GM19043 (cell line): ENCODE data around the gene PRDM2.

Experiments used
- ATAC-seq: cut with Tn5 transposase; IDR thresholded peaks from one replicate; pipeline ENCODE4 v1.9.1; 2021; ENCODE audit warnings: low read depth; ENCODE audit not compliant: unreplicated experiment

PRDM2 gene

DNA sequence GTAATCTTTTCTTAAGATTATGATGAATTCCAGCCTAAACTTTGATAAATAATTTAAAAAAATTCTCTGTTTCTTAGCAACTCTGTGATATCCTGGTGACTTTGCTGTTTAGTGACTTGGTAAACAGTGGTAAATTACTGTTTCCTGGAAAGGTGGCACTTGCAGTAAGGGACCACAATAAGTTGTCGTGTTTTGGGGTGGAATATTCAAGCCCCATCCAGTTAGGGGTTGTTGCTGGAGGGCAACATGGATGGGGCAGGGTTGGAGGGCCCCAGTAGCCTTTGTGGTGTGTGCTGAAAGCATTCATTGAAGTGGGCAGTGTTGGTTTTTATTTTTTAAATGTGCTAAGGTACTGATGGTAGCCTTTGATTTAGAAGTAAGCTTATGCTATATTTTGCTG lies 30.3 kb downstream of the PRDM2 start:
- no peak for ATAC-seq

DNA sequence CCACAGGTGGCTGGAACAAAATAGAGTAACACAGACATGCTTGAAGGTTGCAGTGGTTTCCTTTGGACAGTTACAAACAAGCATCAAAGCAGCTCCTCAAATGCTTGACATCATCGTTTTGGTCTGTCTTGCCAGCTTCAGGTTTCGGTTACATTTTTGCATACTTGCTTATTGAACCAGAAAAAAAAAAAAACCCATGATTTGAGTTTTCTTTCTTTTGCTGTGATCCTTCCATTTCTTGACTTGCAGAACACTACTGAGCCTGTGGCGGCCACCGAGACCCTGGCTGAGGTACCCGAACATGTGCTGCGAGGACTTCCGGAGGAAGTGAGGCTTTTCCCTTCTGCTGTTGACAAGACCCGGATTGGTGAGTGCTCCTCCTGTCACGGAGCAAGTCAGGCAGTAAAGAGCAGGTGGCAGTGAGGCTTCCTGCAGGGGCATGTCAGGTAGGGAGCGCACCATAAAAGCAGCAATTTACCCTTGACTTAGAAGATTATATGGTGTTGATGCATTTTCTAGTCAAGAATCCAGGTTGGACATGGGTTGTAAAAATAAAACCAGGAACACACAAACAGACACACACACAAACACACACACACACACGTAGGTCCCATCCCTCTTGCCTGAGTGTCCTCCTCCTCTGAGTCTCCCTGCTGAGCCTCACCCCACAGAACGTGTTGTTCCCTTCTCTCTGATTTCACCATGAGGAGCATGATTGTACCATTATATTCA lies 30.9 kb downstream of the PRDM2 start:
- peak; percentile 90 for ATAC-seq

DNA sequence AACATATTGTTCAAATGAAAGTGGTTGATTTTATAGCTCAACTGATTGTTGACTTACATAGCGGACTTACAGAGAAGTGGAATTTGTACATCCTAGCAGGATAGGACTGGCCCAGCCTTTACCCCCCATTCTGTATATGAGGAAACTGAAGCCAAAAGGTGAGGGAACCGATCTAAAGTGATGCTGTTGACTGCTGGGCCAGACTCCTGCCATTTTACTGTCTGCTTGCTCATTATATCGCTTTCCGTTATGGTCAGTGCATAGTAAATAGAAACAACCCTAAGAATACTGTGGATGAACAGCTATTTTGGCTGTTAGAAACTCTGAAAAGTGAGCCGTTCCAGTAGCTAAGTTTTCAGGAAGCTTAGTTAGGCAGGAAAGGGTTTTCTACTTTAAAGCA lies 31.9 kb downstream of the PRDM2 start:
- no peak for ATAC-seq

DNA sequence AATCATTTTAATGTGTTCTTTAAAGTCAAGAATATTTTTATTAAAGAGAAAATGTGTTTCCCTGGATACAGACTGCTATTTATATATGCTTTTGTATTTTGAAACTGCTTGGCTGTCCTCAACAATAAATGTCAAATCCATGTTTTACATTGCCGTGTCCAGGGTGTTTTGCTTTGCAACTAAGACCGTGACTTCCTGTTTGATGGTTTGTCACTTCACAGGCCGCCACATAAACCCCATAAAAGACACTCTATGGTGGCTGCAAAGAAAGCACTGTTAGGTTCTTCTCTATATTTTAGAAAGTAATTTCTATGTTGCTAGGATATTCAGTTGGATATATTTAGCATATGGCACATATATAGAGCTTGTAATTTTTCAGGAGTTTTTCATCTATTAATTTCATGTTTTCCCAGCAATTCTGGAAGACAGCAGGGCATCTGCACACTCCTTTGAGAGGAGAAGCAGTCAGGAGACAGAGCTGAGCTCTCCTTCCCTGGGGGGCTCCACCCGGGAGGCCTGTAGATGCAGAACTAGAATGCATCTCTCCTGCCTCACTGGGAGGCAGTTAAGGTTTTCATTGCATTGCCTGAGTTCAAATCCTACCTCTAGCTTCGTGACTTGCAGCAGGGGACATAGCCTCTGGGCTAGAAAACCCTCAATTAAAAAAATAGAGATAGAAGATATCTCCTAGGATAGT lies 33.1 kb downstream of the PRDM2 start:
- no peak for ATAC-seq

DNA sequence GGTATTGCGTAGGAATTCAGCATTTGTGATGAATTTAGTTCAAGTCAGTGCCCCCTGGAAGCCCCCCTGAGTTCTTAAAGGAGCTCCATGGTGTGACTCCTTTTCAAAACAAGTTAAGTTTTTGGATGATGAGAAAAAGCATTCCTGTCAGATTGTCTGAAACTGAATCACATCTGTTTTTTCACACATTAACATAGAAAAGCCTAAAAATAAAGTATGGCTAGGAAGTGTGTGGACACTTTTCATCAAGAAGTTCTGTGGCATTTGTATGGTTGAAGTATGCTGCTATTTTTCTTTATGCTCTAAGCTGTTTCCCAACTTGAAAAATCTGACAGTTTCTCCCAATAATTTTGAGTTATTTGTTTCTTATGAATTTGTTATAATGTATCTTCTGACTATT lies 33.7 kb downstream of the PRDM2 start:
- ATAC-seq: no peak

DNA sequence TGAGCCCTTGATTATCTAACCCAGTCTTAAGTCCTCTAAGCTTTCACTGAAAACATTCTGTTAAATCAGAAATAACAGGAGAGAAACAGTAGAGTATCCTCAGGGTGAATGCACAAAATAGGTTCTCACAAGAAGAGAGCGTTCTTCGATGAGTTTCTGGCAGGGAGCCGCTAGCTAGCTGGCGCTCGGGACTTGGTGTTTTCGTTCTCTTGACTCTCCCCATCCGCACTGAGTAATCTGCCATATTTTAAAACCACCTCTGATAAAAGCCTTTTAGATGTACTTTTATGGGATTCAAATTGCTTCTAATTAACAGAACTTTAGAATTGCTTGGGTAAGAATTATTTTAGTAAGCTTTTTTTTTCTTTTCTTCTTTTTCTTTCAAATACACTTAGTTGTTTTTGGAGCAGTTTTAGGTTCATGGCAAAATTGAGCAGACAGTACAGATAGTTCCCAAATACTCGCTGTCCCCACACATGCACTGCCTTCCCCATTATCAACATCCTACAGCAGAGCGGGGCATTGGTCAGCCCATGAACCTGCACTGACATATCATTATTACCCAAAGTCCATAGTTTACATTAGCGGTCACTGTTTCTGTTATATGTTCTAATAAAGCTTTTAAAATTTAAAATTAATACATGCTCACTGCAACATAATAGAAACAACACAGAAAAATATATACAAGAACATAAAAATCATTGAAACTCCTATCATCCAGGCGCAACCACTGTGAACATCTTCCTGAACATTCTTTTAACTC lies 35.4 kb downstream of the PRDM2 start:
- ATAC-seq: no peak

DNA sequence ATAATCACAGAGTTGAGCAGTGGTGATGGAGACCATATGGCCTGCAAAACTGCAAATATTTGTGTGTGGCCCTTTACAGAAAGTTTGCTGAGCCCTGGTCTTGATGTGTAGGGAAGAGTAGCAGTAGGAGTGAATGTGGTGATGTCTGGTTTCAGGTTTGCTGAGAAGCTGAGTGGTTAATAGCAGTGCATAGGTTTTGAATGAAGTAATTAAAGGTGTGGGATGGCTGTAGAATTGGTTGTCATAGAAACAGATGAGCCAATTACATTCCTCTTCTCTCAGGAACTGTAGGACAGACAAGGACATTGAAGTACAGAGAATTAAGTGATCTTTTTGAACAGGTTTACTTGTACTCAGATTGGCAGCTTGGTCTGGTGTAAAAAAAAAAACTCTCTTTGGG lies 37.4 kb downstream of the PRDM2 start:
- no peak for ATAC-seq

DNA sequence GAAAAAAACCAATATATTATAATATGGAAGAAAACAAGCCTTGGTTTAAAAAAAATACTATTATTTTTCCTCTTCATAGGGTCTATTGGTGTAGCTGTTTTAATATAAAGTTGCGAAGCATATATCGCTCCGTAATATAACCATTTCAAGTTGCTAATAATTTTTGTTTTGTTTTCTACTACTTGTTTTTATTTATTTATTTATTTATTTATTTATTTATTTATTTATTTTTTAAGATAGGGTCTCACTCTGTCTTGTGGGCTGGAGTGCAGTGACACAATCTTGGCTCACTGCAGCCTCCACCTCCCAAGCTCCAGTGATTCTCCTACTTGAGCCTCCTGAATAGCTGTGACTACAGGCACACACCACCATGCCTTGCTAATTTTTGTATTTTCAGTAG lies 46.4 kb downstream of the PRDM2 start:
- ATAC-seq: no peak

DNA sequence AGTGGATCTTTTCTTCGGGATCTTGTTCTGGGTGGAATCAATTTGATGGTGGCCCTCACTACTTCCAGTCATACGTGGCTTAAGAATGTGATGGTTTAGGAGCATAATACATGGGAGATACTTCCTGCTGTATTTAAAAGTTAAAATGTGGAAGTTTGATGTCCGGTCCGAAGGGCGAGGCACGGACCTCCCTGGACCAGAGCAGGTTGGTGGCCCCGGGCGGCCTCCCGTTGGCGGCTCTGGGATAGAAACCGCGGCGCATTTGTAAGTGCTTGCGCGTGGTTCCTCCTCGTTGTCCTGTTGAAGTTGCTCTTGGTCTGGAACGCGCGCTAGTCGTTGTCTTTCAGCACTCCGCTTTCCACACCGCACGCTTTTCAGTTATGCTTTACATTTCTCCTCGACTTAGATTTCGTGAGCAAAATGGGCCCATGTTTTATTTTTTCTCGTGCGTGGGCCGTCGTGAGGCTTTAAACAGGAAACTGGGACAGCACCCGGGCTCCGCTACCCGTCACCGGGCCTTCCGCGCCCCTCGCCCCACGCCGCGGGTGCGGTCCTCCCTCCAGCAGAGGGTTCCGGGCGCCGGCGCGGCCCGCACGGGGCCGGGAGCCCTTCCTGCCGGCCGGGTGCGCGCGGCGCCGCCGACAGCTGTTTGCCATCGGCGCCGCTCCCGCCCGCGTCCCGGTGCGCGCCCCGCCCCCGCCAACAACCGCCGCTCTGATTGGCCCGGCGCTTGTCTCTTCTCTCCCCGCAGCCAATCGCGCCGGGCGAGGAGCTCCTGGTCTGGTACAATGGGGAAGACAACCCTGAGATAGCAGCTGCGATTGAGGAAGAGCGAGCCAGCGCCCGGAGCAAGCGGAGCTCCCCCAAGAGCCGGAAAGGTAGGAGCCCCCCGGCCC lies 48.9 kb downstream of the PRDM2 start:
- ATAC-seq: peak; percentile 82

DNA sequence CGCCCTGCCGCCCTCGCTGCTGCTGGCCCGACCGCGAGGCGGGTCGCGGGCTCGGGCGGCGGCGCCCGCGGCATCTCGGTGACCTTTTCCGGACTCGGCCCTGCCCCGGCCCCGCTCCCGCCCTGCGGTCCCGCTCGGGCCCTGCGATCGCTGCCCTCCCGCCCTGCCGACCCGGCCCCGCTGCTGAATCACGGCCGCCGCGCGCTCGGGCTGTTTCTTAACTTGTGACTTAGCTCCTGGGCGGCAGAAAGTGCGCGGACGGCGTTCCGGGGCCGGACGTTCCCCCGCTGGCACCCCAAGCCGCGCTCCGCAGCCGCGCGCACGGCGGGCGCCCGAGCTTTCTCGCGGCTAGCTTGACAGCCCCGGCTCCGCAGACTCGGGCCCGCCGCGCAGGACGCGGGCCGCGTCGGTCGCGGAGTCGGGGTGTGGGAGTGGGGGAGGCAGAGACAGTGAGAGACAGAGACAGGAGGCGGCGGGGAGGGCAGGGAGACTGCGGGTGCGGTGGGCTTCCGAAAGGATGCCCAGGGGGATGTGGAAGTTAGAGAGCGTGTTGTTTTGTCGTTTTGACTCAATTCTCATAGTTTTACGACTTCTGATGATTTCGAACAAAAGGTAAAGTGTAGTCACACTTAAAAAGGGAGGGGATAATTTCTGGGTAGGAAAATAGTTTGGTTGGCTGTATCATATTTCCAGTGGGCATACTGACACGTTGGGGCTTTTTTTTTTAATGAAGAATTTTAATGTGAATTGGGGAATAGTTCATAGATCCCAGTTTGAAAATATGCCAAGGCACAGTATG lies 49.8 kb downstream of the PRDM2 start:
- peak; percentile 1 for ATAC-seq

DNA sequence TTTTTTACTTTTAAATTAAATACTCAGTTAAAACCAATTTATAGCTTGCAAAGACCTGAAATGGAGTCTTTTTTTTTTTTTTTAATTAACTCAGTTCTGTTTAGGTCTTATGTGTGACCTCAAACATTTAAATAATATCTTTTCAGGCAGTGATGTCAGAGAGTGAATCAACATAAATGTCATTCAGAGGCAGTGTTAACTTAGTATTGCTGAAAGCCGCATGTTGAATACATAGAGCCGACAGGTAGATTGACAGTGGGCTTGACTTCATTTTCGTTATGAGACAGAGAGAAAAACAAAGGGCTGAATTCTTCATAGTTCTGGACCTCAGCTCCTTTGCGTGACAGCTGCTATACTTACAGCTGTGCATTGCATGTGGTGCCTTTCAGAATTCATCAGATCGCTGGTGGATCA lies 51.5 kb downstream of the PRDM2 start:
- ATAC-seq: no peak

DNA sequence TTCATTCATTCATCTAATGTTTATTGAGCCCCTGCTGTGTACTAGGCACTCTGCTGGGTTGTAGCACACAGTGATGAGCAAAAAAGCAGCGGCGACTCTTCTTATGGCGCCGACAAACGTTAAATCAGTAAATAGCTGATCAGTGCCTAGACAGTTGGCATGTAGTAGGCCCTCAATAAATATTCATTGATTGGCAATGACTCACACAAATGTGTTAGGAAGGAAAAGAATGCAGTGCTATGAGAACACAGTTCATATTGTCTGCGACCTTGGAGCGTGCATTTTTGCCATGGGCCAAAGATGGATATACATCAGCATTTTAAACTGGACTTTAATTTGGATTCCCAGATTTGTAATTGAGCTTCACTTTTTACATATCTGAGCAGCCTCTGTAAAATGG lies 52.0 kb downstream of the PRDM2 start:
- ATAC-seq: no peak

DNA sequence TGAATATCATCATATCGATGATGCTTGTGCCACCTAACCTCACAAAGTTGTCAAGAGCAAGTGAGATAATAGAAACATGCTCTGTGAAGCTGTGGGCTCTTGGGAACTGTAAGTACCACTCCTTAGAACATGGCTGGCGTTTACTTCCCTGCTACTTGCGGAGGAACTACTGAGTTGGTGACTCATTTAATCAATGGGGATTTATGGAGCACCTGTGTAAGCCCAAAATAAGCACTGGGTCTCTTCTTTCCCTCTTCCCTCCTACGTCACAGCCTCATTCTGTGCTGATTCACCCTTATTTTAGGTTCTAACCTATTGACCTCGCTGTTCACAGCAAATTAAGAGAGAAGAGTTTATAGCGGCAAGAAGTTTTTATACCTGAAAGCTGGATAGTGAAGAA lies 52.9 kb downstream of the PRDM2 start:
- no peak for ATAC-seq

DNA sequence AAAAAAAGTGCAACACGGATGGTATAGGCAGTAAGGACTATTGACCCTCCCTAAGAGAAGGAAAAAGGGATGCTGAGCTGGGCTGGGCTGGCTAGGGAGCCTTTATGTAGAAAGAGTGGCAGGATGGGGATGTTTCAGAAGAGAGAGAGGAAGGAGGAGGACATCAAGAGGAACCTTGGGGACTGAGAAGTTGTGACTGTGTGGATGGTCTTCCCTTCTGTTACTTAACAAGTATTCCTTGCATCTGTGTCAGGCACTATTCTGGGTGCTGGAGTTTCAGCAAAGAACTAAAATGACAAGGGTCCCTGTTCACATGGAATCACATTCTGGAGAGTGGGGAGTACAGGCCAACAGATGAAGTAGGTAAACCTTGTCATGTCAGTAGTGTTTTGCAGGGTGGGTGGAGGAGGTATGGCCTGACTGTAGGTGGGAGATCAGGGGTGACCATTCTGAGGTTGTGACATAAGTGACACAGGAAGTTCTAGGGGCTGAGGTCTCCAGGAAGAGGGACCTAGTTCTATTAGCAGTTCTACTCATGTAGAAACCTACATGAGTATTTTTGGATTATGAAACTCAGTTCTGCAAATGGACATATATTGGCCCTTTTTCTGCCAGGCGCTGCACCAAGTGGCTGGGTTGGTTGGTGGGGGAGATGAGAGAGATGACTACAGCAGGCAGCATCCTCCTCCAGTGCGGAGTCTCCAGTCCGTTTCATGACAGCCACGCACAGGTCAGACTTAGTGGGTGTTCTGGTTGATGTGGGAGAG lies 53.8 kb downstream of the PRDM2 start:
- peak; percentile 39 for ATAC-seq

DNA sequence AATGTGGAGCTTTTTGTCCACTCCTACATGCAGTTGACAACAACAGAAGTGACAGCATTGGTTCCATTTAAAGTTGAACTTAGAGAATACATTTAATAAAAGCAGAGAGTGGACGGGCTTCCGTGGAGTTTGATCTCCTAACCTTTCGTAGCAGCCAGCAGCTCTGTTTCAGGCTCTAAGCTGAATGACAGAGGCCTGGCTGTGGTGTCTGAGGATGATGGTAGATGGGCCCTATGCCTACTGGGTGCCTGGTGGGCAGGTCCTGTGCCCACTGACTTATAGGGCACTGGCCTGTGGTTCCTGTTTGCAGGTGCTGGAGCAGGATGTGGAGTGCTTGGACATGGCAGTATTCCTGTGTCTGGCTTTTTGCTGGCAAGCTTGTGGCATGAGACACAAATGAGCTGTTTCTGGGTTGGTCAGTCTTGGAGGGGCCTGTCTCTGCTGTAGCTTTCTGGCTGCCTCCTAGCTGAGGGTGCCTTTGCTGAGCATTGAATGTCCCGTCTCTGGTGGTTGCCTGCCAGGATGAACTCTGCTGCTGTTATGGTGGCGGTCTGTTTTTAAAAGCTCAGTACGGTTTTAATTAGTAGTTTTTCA lies 54.6 kb downstream of the PRDM2 start:
- ATAC-seq: no peak

DNA sequence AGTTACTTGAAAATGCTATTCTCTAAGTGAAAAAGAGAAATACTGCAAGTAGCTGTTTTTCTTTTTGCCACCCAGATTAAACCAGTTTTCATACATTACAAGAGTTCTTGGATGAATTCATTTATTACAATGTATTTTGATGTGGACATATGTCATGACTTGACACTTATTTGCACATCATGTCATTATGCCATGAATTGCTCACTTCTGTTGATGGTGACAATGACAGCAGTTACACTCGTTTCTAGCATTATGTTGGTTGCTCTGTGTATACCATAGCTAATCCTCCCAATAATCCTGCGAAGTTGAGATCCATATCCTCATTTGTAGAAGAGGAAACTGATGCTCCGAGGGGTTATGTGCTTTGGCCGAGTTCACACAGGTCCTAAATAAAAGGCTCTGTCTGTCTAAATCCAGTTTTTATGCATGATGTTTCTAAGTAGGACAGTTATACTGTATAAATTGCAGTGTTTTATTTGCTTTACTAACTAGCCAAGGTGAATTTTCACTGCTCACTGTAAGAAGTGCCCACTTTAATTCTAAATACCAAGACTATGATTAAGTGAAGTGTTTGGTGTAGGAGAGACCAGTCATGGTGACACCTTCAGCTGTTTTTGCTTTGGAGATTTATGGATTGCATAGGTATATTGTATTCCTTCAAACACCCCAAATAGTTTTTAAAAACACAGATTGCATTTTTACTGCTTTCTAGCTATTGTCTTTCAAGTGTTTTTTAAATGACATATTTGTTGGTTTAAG lies 56.7 kb downstream of the PRDM2 start:
- ATAC-seq: no peak

DNA sequence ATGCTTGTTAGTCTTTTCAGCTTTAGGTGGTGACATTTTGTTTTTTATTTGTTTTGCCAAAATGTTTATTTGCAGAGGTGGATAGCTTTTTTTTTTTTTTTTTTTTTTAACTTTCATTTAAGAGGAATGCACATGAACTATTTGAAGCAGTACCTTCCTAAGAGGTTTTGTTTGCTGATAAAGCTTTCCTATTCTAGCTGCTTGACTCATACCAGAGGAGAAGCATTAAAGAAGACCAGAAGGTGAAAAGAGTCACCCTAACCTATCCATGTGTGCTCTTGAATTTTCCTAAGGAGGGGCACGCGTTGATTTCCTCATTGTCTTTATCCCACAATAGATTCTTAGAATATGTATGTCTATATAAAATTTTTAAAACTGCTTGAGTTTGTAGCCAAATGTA lies 57.7 kb downstream of the PRDM2 start:
- ATAC-seq: no peak

DNA sequence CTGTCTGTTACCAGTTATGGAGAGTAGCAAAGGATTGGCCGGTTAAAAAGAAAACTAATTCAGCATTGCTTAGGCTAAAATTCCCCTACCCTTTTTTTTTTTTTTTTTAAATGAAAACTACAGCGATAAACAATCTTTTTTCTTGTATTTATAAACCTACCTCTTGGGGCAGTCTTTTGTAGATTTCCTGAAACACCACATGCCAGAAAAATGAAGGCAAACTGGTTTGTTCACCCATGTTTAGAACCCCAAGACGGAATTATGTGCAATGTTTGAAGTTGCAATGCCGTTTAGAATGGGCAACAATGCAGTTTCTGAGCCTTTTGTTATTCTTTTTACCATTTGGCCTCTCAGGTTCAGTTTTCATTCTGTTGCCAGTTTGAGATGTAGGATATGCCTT lies 59.1 kb downstream of the PRDM2 start:
- no peak for ATAC-seq
